Stomach (tissue), 4 donors: ENCODE data around the gene IL1RL1.

Source experiments
- CTCF ChIP-seq, 7 experiments: fragments of 450-650 bp in 4 of 7; fragments of 200-600 bp in 3 of 7; sonication (generic) in 3 of 7; IDR thresholded peaks; one replicate each; pipeline ENCODE4 v1.5.1; 2016 to 2019; ENCODE audit warnings: antibody characterized with exemption in 7 of 7, control low read depth in 2 of 7, mild to moderate bottlenecking in 1 of 7
- POLR2A ChIP-seq, 4 donors: fragments of 450-650 bp; IDR thresholded peaks; one replicate each; pipeline ENCODE4 v1.6.1; 2016; ENCODE audit warnings: antibody characterized with exemption in 4 of 4, control low read depth in 2 of 4, mild to moderate bottlenecking in 1 of 4, moderate library complexity in 1 of 4
- POLR2AphosphoS5 ChIP-seq, 3 donors: sonication (generic); formaldehyde crosslinking; IDR thresholded peaks; one replicate each; pipeline ENCODE4 v1.6.1; 2016; ENCODE audit warnings: antibody characterized with exemption in 3 of 3

GRCh38 chr2:102359527-102359926 lies 48.2 kb downstream of the IL1RL1 start:
- TF ChIP-seq CTCF (IDR thresholded peaks at IDR 0.05), result no peak
- no peak for TF ChIP-seq POLR2A (IDR thresholded peaks at IDR 0.05)
- no peak for TF ChIP-seq POLR2AphosphoS5 (IDR thresholded peaks at IDR 0.05)
